ENCODE data around the gene BFSP2.

The BFSP2 gene

DNA sequence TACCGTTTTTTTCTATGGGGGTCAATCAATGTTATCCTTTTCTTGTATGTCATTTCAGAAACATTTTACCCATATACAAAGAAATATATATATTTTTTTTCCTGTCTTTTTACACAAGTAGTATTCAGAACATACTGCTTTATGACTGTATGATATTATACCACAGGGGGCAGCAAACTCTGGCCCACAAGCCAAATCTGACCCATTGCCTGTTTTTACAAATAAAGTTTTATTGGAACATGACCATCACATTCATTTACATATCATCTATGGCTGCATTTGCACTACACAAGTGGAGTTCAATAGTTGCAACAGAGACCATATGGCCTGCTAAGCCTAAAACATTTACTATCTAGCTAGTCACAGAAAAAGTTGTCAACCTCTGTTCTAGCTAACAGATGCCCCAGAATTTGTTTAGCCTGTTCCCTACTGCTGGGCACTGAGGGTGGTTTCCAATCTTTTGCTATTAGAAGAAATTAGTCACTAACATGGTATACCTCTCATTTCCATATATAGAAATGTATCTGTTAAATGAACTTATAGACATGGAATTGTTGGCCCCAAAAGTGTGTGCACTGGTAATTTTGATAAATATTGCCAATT is 57.7 kb downstream of the BFSP2 start:
- DNase-seq (ENCODE audit: low read depth) = no peak
- H3K4me3 ChIP-seq (ENCODE audit: low read length) = no peak overlapping the region
- TF ChIP-seq, protein P1, sequence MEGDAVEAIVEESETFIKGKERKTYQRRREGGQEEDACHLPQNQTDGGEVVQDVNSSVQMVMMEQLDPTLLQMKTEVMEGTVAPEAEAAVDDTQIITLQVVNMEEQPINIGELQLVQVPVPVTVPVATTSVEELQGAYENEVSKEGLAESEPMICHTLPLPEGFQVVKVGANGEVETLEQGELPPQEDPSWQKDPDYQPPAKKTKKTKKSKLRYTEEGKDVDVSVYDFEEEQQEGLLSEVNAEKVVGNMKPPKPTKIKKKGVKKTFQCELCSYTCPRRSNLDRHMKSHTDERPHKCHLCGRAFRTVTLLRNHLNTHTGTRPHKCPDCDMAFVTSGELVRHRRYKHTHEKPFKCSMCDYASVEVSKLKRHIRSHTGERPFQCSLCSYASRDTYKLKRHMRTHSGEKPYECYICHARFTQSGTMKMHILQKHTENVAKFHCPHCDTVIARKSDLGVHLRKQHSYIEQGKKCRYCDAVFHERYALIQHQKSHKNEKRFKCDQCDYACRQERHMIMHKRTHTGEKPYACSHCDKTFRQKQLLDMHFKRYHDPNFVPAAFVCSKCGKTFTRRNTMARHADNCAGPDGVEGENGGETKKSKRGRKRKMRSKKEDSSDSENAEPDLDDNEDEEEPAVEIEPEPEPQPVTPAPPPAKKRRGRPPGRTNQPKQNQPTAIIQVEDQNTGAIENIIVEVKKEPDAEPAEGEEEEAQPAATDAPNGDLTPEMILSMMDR (IDR thresholded peaks at IDR 0.05; ENCODE audit: insufficient read depth, low read depth, low read length, missing control alignments) = peak; percentile 14

DNA sequence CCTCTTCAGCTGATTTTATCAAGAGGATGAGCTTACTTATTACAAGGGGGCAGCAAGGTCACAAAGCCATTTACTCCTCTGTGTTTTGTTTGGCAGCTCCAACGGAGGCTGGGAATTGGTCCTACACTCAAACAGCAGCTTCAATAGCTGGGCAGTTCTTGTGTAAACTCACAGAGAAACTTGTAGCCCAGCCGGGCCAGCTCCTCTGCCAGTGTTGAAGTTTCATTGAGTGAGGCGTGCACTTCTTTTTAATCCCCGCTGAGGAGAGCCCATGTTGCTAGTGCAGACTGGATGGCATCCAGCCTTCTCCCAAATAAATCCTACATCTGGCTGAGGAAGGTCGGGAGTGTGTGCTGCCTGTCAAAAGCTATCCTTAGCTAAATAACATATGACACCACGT is 59.5 kb downstream of the BFSP2 start:
- H3K4me3 ChIP-seq (ENCODE audit: low read length) = no peak overlapping the region
- no peak for DNase-seq (ENCODE audit: low read depth)
- TF ChIP-seq, protein P1 (IDR thresholded peaks at IDR 0.05; ENCODE audit: insufficient read depth, low read depth, low read length, missing control alignments) = no peak

DNA sequence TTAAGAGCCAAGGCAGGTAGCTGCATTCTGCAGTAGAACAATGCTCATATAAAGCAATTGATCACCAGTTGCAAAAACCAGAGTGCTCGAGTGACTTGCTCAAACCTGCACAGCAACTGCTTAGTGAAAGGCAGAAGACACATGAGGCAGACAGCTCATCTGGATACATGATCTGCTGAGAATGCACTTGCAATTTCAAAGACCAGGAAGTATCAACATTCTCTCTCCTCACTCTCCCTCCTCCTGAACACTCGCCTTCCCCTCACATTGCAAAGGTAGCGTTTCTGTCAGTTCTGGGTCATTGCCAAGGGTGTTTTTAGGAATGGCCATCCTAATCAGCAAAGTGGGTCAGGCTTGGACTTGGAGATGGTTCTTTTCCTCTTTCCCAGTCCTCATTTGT is 61.0 kb downstream of the BFSP2 start:
- TF ChIP-seq, protein P1 (IDR thresholded peaks at IDR 0.05; ENCODE audit: insufficient read depth, low read depth, low read length, missing control alignments) = no peak
- peak; percentile 81 for DNase-seq (ENCODE audit: low read depth)
- no peak overlapping the region for H3K4me3 ChIP-seq (ENCODE audit: low read length)

GRCh38 chr3:133461291-133461690 is 61.4 kb downstream of the BFSP2 start:
- no peak overlapping the region for H3K4me3 ChIP-seq (ENCODE audit: low read length)
- DNase-seq (ENCODE audit: low read depth) = peak; percentile 69
- TF ChIP-seq, protein P1 (IDR thresholded peaks at IDR 0.05; ENCODE audit: insufficient read depth, low read depth, low read length, missing control alignments) = no peak

DNA sequence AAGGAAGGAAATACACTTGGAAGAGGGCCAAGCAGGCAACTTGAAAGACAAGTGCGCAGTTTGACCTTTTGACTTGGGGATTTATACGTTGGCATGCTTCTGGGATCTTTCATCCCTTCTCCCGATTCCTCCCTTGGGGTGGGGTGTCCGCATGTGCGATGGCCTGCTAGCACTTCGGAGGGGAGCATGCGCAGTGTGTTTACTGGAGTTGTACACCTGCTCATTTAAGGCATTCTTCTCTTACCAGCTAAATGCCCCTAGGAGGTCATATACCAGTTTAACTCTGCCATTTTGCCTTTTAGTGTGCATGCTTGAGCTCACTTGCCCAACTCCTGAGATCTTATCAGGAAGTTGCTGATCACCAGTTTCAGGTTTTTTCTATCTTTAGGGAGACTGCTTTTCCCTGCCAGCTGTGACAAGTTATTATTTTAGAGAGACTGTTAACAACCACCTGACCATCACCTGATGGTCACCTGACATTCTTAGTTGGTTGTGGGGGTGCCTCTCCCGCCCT is 63.5 kb downstream of the BFSP2 start:
- no peak for DNase-seq (ENCODE audit: low read depth)
- TF ChIP-seq, protein P1 (IDR thresholded peaks at IDR 0.05; ENCODE audit: insufficient read depth, low read depth, low read length, missing control alignments) = no peak
- H3K4me3 ChIP-seq (ENCODE audit: low read length) = no peak overlapping the region

DNA sequence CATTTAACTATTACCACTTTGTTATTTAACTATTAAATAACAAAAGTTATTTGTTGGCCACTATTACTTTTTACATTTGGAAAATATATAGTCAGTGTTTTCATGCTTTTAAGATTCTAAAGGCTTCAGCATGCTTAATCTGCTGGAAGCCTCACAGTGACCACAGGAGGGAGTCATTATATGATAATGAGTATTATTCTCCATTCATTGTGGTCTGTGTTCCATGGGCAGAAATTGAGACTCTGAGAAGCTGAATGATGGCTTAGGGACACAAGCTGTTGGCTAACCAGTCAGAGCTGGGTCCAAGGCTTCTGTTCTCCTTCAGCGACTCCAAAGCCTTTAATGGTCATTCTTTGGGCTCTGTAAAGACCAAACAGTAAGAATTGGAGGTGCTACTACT is 64.7 kb downstream of the BFSP2 start:
- H3K4me3 ChIP-seq (ENCODE audit: low read length) = no peak overlapping the region
- TF ChIP-seq, protein P1 (IDR thresholded peaks at IDR 0.05; ENCODE audit: insufficient read depth, low read depth, low read length, missing control alignments) = peak; percentile 46
- DNase-seq (ENCODE audit: low read depth) = peak; percentile 30

Data from epithelial cell of esophagus (primary cell).